HepG2 (cell line): Measurements from ENCODE around the gene AZU1. TPM values are rescaled to one million over a fixed set of nuclear protein-coding genes. Genes with fewer than 3 reads are reported as not detected.

Source experiments
- AKAP8 ChIP-seq: sonication (generic); formaldehyde crosslinking; IDR thresholded peaks from 2 replicates; pipeline ENCODE4 v1.5.1; 2020; ENCODE audit warnings: mild to moderate bottlenecking, missing genetic modification reagents
- ARNT ChIP-seq: fragments of 450-650 bp; IDR thresholded peaks from 2 replicates; pipeline ENCODE4 v1.6.1; 2017
- ARNT2 ChIP-seq: sonication (generic); formaldehyde crosslinking; IDR thresholded peaks from 2 replicates; pipeline ENCODE4 v1.8.0; 2022; ENCODE audit warnings: mild to moderate bottlenecking, low read depth, missing genetic modification reagents, moderate library complexity
- HDAC2 ChIP-seq: sonication (generic); formaldehyde crosslinking; IDR thresholded peaks from 2 replicates; pipeline ENCODE4 v1.4.0; 2020; ENCODE audit warnings: missing genetic modification reagents
- HNRNPK ChIP-seq: fragments of 200-400 bp; formaldehyde crosslinking; IDR thresholded peaks from 2 replicates; pipeline ENCODE4 v1.6.1; 2018; ENCODE audit warnings: low read length, low read depth, moderate library complexity, mild to moderate bottlenecking; ENCODE audit not compliant: poor library complexity, severe bottlenecking
- HOXA3 ChIP-seq: sonication (generic); formaldehyde crosslinking; IDR thresholded peaks from 2 replicates; pipeline ENCODE4 v1.5.0; 2020; ENCODE audit warnings: missing genetic modification reagents
- MEIS2 ChIP-seq: sonication (generic); formaldehyde crosslinking; IDR thresholded peaks from 2 replicates; pipeline ENCODE4 v1.9.0; 2021; ENCODE audit warnings: mild to moderate bottlenecking, missing genetic modification reagents
- NR2F6 ChIP-seq, 2 experiments: IDR thresholded peaks; 2 replicates each; pipeline ENCODE4 v1.6.1; 2016; ENCODE audit warnings: antibody characterized with exemption in 1 of 2, mild to moderate bottlenecking in 1 of 2
- PATZ1 ChIP-seq: sonication (generic); formaldehyde crosslinking; IDR thresholded peaks from 2 replicates; pipeline ENCODE4 v1.4.0; 2020; ENCODE audit warnings: missing genetic modification reagents
- PAXIP1 ChIP-seq: sonication (generic); formaldehyde crosslinking; conservative IDR thresholded peaks from 2 replicates; pipeline ENCODE4 v1.4.0; 2020; ENCODE audit warnings: mild to moderate bottlenecking, missing genetic modification reagents, moderate library complexity
- REST ChIP-seq, 2 experiments: IDR thresholded peaks; 2 replicates each; pipeline ENCODE4 v1.6.1; 2011 to 2012; ENCODE audit warnings: low read length in 2 of 2, borderline replicate concordance in 1 of 2, low read depth in 1 of 2, mild to moderate bottlenecking in 1 of 2, moderate library complexity in 1 of 2
- SNAPC5 ChIP-seq: sonication (generic); formaldehyde crosslinking; IDR thresholded peaks from 2 replicates; pipeline ENCODE4 v1.8.1; 2023; ENCODE audit warnings: mild to moderate bottlenecking, missing genetic modification reagents, borderline replicate concordance
- SOX6 ChIP-seq, 2 experiments: fragments of 450-650 bp in 1 of 2; sonication (generic) in 1 of 2; formaldehyde crosslinking in 1 of 2; IDR thresholded peaks; 2 replicates each; pipeline versions ENCODE4 v1.4.0 to v1.6.1; 2017 to 2020; ENCODE audit warnings: antibody characterized with exemption in 1 of 2, mild to moderate bottlenecking in 1 of 2, missing genetic modification reagents in 1 of 2
- SRSF9 ChIP-seq: fragments of 200-400 bp; formaldehyde crosslinking; IDR thresholded peaks from 2 replicates; pipeline ENCODE4 v1.6.1; 2018; ENCODE audit warnings: borderline replicate concordance, mild to moderate bottlenecking, low read depth, low read length; ENCODE audit not compliant: insufficient read depth, poor library complexity, severe bottlenecking
- TP53 ChIP-seq: sonication (generic); formaldehyde crosslinking; conservative IDR thresholded peaks from 2 replicates; pipeline ENCODE4 v1.4.0; 2020; ENCODE audit warnings: missing genetic modification reagents
- ZBTB37 ChIP-seq: sonication (generic); formaldehyde crosslinking; IDR thresholded peaks from 2 replicates; pipeline ENCODE4 v1.4.0; 2020; ENCODE audit warnings: mild to moderate bottlenecking, missing genetic modification reagents
- ZNF3 ChIP-seq: IDR thresholded peaks from 2 replicates; pipeline ENCODE4 v1.7.0; 2017; ENCODE audit warnings: inconsistent platforms
- polyA plus RNA-seq, 8 experiments: library from polyadenylated mRNA; depleted of rRNA in 3 of 8; stranded (reverse) in 7 of 8; unstranded in 1 of 8; fragments of >200 nt; fragmentation: Illumina TruSeq in 4 of 8; extraction: Trizol in 4 of 8; gene quantifications; 2 replicates each; pipeline versions ENCODE4 v1.2.1 to v1.2.3, GENCODE V29; 2011 to 2016; ENCODE audit warnings: low read depth in 4 of 8, missing spikeins in 1 of 8, mixed read lengths in 1 of 8; ENCODE audit not compliant: insufficient read depth in 1 of 8
- total RNA-seq, 5 experiments: library from RNA; depleted of rRNA; stranded (reverse); fragments of >200 nt; fragmentation: Illumina TruSeq; extraction: Trizol; gene quantifications; 2 replicates each; pipeline ENCODE4 v1.2.3, GENCODE V29; 2016; ENCODE audit warnings: low read depth in 1 of 5

Gene AZU1
- total and polyA plus RNA-seq, 2 of the 13 experiments (the other 11 are each of a cell fraction or from before 2014, with no cell fraction given), result not detected

GRCh38 chr19:789701-790060, 38.0 kb upstream of the AZU1 start (continued):
- peak; percentile 84 for TF ChIP-seq PATZ1 (CRISPR knock-in tag)
- TF ChIP-seq TP53 (CRISPR knock-in tag), result no peak
- no peak for TF ChIP-seq NR2F6 (IDR thresholded peaks at IDR 0.05)
- 0 out of 2 replicates have a peak, but pooled peaks have one; percentile 7 for TF ChIP-seq NR2F6 (CRISPR knock-in tag; IDR thresholded peaks at IDR 0.05)
- TF ChIP-seq SOX6 (IDR thresholded peaks at IDR 0.05), result no peak
- TF ChIP-seq SOX6 (CRISPR knock-in tag; IDR thresholded peaks at IDR 0.05), result peak; percentile 35; the same call in 1 of the 2 replicates
- no peak for TF ChIP-seq ARNT2 (CRISPR knock-in tag)
- TF ChIP-seq AKAP8 (CRISPR knock-in tag), result no peak
- no peak for TF ChIP-seq HNRNPK
- TF ChIP-seq MEIS2, result no peak
- TF ChIP-seq ARNT, result no peak
- no peak for TF ChIP-seq SRSF9
- no peak for TF ChIP-seq ZBTB37
- TF ChIP-seq REST (IDR thresholded peaks at IDR 0.05; ENCODE audit: borderline replicate concordance in 1 of 2, low read depth in 1 of 2, low read length in 2 of 2), result no peak
- TF ChIP-seq HDAC2 (CRISPR knock-in tag), result 0 out of 2 replicates have a peak, but pooled peaks have one; percentile 21
- TF ChIP-seq HOXA3, result no peak; the same call in 1 of the 2 replicates
- no peak for TF ChIP-seq SNAPC5 (CRISPR knock-in tag)
- TF ChIP-seq PAXIP1 (CRISPR knock-in tag), result peak; percentile 75
- TF ChIP-seq ZNF3, result no peak
